Measurements from ENCODE around the gene ROR2.
A peak's percentile ranks its signal among the peaks of the same experiment; 100 is the strongest.

The ROR2 gene

GRCh38 chr9:91682806-91683205 is 267.2 kb downstream of the ROR2 start:
- no peak for DNase-seq (ENCODE audit: extremely low spot score)
- CTCF ChIA-PET: no interaction called here
- POLR2A ChIA-PET: no interaction called here
- TF ChIP-seq PKNOX1 (IDR thresholded peaks at IDR 0.05) (no peak), LEF1 (IDR thresholded peaks at IDR 0.05; ENCODE audit: borderline replicate concordance) (no peak), CTBP1 (IDR thresholded peaks at IDR 0.05; ENCODE audit: borderline replicate concordance) (no peak), SP1 (IDR thresholded peaks at IDR 0.05) (no peak), BHLHE40 (IDR thresholded peaks at IDR 0.05; ENCODE audit: borderline replicate concordance) (no peak), TARDBP (IDR thresholded peaks at IDR 0.05) (no peak), ELF4 (IDR thresholded peaks at IDR 0.05) (no peak), ARNT (IDR thresholded peaks at IDR 0.05) (no peak), FOXM1 (IDR thresholded peaks at IDR 0.05; ENCODE audit: borderline replicate concordance) (no peak), HDGF (IDR thresholded peaks at IDR 0.05; ENCODE audit: borderline replicate concordance) (no peak), SUZ12 (IDR thresholded peaks at IDR 0.05) (no peak), FOXK2 (IDR thresholded peaks at IDR 0.05) (no peak), FOXA1 (IDR thresholded peaks at IDR 0.05) (no peak), L3MBTL2 (conservative IDR thresholded peaks at IDR 0.05) (no peak), NFRKB (IDR thresholded peaks at IDR 0.05) (no peak)

GRCh38 chr9:91681461-91682305 is 268.3 kb downstream of the ROR2 start:
- peak; percentile 81 for DNase-seq (ENCODE audit: extremely low spot score)
- ChIA-PET POLR2A (no interaction called here), CTCF (interaction anchor here (0.5 to 0.6 kb wide), 2 partner anchors 180 to 256 kb away, joined by 3 read pairs; no protein-coding TSS in a partner anchor)

GRCh38 chr9:91680998-91681397 is 269.0 kb downstream of the ROR2 start:
- TF ChIP-seq HDGF (IDR thresholded peaks at IDR 0.05; ENCODE audit: borderline replicate concordance) (no peak), FOXM1 (IDR thresholded peaks at IDR 0.05; ENCODE audit: borderline replicate concordance) (no peak), FOXK2 (IDR thresholded peaks at IDR 0.05) (no peak), TARDBP (IDR thresholded peaks at IDR 0.05) (no peak), SUZ12 (IDR thresholded peaks at IDR 0.05) (no peak), LEF1 (IDR thresholded peaks at IDR 0.05; ENCODE audit: borderline replicate concordance) (no peak), L3MBTL2 (conservative IDR thresholded peaks at IDR 0.05) (no peak), SP1 (IDR thresholded peaks at IDR 0.05) (no peak), FOXA1 (IDR thresholded peaks at IDR 0.05) (no peak)
- ChIA-PET POLR2A (no interaction called here), CTCF (interaction anchor here (0.5 to 0.6 kb wide), 2 partner anchors 179 to 255 kb away, joined by 3 read pairs; no protein-coding TSS in a partner anchor)
- no peak for DNase-seq (ENCODE audit: extremely low spot score)

More at GRCh38 chr9:91681461-91682305, 268.3 kb downstream of the ROR2 start:
- TF ChIP-seq ARNT (IDR thresholded peaks at IDR 0.05): no peak
- no peak for TF ChIP-seq L3MBTL2 (conservative IDR thresholded peaks at IDR 0.05)
- TF ChIP-seq FOXK2 (IDR thresholded peaks at IDR 0.05): no peak
- TF ChIP-seq SUZ12 (IDR thresholded peaks at IDR 0.05): no peak
- no peak for TF ChIP-seq NFRKB (IDR thresholded peaks at IDR 0.05)
- TF ChIP-seq TARDBP (IDR thresholded peaks at IDR 0.05): no peak
- TF ChIP-seq FOXM1 (IDR thresholded peaks at IDR 0.05; ENCODE audit: borderline replicate concordance): no peak
- no peak for TF ChIP-seq CTBP1 (IDR thresholded peaks at IDR 0.05; ENCODE audit: borderline replicate concordance)
- no peak for TF ChIP-seq ELF4 (IDR thresholded peaks at IDR 0.05)
- no peak for TF ChIP-seq PKNOX1 (IDR thresholded peaks at IDR 0.05)
- no peak for TF ChIP-seq SP1 (IDR thresholded peaks at IDR 0.05)
- TF ChIP-seq FOXA1 (IDR thresholded peaks at IDR 0.05): no peak
- TF ChIP-seq LEF1 (IDR thresholded peaks at IDR 0.05; ENCODE audit: borderline replicate concordance): no peak
- no peak for TF ChIP-seq HDGF (IDR thresholded peaks at IDR 0.05; ENCODE audit: borderline replicate concordance)
- no peak for TF ChIP-seq BHLHE40 (IDR thresholded peaks at IDR 0.05; ENCODE audit: borderline replicate concordance)
- TF ChIP-seq ZNF384 (IDR thresholded peaks at IDR 0.05): no peak

DNA sequence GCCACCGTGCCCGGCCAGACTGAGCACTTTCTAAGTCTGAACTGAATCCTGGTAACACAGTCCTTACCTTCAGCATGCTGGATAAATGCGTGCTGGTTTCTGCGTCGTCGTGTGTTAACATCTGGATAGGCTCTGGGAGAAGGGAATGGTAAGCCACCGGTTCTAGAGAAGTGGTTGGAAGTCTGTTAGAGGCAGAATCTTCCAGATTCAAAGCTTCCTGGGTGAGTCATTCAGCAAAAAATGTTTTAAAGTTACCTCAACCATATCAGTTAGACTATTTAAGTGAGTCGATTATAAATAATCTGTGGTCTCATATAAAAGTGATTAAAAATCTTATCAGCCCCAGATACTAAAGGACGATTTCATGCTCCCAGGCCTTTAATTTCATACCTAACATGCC is 269.9 kb downstream of the ROR2 start:
- TF ChIP-seq SUZ12 (IDR thresholded peaks at IDR 0.05) (no peak), PKNOX1 (IDR thresholded peaks at IDR 0.05) (no peak), ARNT (IDR thresholded peaks at IDR 0.05) (no peak), FOXM1 (IDR thresholded peaks at IDR 0.05; ENCODE audit: borderline replicate concordance) (no peak)
- ChIA-PET POLR2A (no interaction called here), CTCF (no interaction called here)
- no peak for DNase-seq (ENCODE audit: extremely low spot score)

- no peak for TF ChIP-seq BHLHE40 (IDR thresholded peaks at IDR 0.05; ENCODE audit: borderline replicate concordance)
- no peak for TF ChIP-seq FOXA1 (IDR thresholded peaks at IDR 0.05)
- no peak for TF ChIP-seq ELF4 (IDR thresholded peaks at IDR 0.05)
- no peak for TF ChIP-seq ZNF384 (IDR thresholded peaks at IDR 0.05)
- no peak for TF ChIP-seq NFRKB (IDR thresholded peaks at IDR 0.05)
- TF ChIP-seq SP1 (IDR thresholded peaks at IDR 0.05): no peak
- TF ChIP-seq CTBP1 (IDR thresholded peaks at IDR 0.05; ENCODE audit: borderline replicate concordance): no peak
- no peak for TF ChIP-seq L3MBTL2 (conservative IDR thresholded peaks at IDR 0.05)
- TF ChIP-seq LEF1 (IDR thresholded peaks at IDR 0.05; ENCODE audit: borderline replicate concordance): no peak
- TF ChIP-seq FOXM1 (IDR thresholded peaks at IDR 0.05; ENCODE audit: borderline replicate concordance): no peak
- TF ChIP-seq PKNOX1 (IDR thresholded peaks at IDR 0.05): no peak
- no peak for TF ChIP-seq FOXK2 (IDR thresholded peaks at IDR 0.05)
- no peak for TF ChIP-seq ARNT (IDR thresholded peaks at IDR 0.05)
- DNase-seq (ENCODE audit: extremely low spot score): no peak
- CTCF ChIA-PET: no interaction called here
- POLR2A ChIA-PET: no interaction called here
Measured at GRCh38 chr9:91678807-91679580, 271.0 kb downstream of the ROR2 start.

Measured in HEK293T (cell line).